ENCODE measurements around the gene SPTLC3.

GRCh38 chr20:13060327-13060726 is 51.6 kb downstream of the SPTLC3 start:
- no peak for TF ChIP-seq CTCF (IDR thresholded peaks at IDR 0.05; ENCODE audit: low read depth, low read length)
- TF ChIP-seq EZH2phosphoT487 (IDR thresholded peaks at IDR 0.05; ENCODE audit: low read depth), result no peak

Data from OCI-LY3 (cell line).